H1 (cell line): Measurements from ENCODE around the gene TACC2.

Experiments used
- CHD2 ChIP-seq: IDR thresholded peaks from 2 replicates; pipeline ENCODE4 v1.6.1; 2012; ENCODE audit warnings: low read length, improper control_type of control experiment
- CREB1 ChIP-seq: IDR thresholded peaks from 2 replicates; pipeline ENCODE4 v1.6.1; 2012; ENCODE audit warnings: inconsistent platforms
- EP300 ChIP-seq, 2 experiments: IDR thresholded peaks; 1 replicate in 1 of 2; 2 replicates in 1 of 2; pipeline ENCODE4 v1.6.1; 2011 to 2012; ENCODE audit warnings: low read depth in 2 of 2, low read length in 2 of 2, mild to moderate bottlenecking in 2 of 2, borderline replicate concordance in 1 of 2, inconsistent platforms in 1 of 2, moderate library complexity in 1 of 2
- POLR2A ChIP-seq, 2 experiments: IDR thresholded peaks; 1 replicate in 1 of 2; 2 replicates in 1 of 2; pipeline ENCODE4 v1.6.1; 2011; ENCODE audit warnings: low read depth in 2 of 2, low read length in 2 of 2, mild to moderate bottlenecking in 2 of 2; ENCODE audit errors: control extremely low read depth in 1 of 2
- TF ChIP-seq, protein P1 (sequence below): IDR thresholded peaks from 2 replicates; pipeline ENCODE4 v1.6.1; 2012; ENCODE audit warnings: low read length, inconsistent platforms
- TF ChIP-seq, protein P2 (sequence below), 3 experiments: IDR thresholded peaks; 1 replicate in 2 of 3; 2 replicates in 1 of 3; pipeline versions ENCODE4 v1.5.1 to v1.6.1; 2011; ENCODE audit warnings: low read length in 3 of 3, mild to moderate bottlenecking in 3 of 3, inconsistent platforms in 2 of 3, low read depth in 1 of 3, moderate library complexity in 1 of 3; ENCODE audit not compliant: insufficient read depth in 1 of 3; ENCODE audit errors: control extremely low read depth in 1 of 3

DNA sequence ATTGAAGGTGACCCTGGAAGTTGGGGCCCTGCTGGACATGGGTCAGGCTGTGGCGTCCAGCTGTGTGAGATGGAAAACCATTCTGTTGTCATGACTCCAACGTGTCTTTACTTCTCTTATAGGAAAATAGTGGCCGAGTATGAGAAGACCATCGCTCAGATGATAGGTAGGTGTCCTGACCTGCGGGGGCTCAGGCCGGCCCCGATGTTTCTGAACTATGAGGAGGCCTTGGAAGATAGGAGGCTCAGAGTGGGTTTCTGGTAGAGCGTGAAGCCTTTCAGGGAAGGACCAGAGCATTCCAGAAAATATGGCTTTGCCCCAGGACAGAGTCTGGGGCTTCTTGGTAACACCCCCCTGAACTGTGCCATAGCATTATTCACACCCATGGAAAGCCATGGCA is 252.9 kb downstream of the TACC2 start:
- TF ChIP-seq CHD2 (no peak), POLR2A (IDR thresholded peaks at IDR 0.05; ENCODE audit: control extremely low read depth in 1 of 2, low read depth in 2 of 2, low read length in 2 of 2) (no peak), EP300 (IDR thresholded peaks at IDR 0.05; ENCODE audit: borderline replicate concordance in 1 of 2, low read depth in 2 of 2, low read length in 2 of 2) (no peak), CREB1 (no peak)
- TF ChIP-seq, protein P1, sequence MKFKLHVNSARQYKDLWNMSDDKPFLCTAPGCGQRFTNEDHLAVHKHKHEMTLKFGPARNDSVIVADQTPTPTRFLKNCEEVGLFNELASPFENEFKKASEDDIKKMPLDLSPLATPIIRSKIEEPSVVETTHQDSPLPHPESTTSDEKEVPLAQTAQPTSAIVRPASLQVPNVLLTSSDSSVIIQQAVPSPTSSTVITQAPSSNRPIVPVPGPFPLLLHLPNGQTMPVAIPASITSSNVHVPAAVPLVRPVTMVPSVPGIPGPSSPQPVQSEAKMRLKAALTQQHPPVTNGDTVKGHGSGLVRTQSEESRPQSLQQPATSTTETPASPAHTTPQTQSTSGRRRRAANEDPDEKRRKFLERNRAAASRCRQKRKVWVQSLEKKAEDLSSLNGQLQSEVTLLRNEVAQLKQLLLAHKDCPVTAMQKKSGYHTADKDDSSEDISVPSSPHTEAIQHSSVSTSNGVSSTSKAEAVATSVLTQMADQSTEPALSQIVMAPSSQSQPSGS = no peak
- TF ChIP-seq, protein P2, sequence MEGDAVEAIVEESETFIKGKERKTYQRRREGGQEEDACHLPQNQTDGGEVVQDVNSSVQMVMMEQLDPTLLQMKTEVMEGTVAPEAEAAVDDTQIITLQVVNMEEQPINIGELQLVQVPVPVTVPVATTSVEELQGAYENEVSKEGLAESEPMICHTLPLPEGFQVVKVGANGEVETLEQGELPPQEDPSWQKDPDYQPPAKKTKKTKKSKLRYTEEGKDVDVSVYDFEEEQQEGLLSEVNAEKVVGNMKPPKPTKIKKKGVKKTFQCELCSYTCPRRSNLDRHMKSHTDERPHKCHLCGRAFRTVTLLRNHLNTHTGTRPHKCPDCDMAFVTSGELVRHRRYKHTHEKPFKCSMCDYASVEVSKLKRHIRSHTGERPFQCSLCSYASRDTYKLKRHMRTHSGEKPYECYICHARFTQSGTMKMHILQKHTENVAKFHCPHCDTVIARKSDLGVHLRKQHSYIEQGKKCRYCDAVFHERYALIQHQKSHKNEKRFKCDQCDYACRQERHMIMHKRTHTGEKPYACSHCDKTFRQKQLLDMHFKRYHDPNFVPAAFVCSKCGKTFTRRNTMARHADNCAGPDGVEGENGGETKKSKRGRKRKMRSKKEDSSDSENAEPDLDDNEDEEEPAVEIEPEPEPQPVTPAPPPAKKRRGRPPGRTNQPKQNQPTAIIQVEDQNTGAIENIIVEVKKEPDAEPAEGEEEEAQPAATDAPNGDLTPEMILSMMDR (IDR thresholded peaks at IDR 0.05; ENCODE audit: control extremely low read depth in 1 of 3, insufficient read depth in 1 of 3, low read depth in 1 of 3, low read length in 3 of 3) = no peak
